ENCODE data around the gene BST2. TPM values are rescaled to one million over a fixed set of nuclear protein-coding genes. Genes with fewer than 3 reads are reported as not detected.

Gene BST2
- total RNA-seq (2014; rRNA removed) (0.84 and 1.3 TPM in 2 replicates), Bru-seq, nascent RNA (percentile 53 among the genes with signal in this experiment), BruChase-seq, experiment 1, labeled RNA remaining after a 6-hour chase (percentile 68 among the genes with signal in this experiment), BruChase-seq, experiment 2, labeled RNA remaining after a 2-hour chase (percentile 83 among the genes with signal in this experiment)
- long read RNA-seq, transcript BST2-201 (5 exons, 1,019 nt): major isoform, 34 of 43 reads
- long read RNA-seq, partial matches to known transcripts: 1 of 43 reads
- long read RNA-seq, other reads (novel, unspliced or antisense): 8 of 43 reads

GRCh38 chr19:17405250-17406045, at the start of gene BST2:
TSS of gene BST2 (minus strand) at chr19:17405630. CDS start at chr19:17405575, 55 bp downstream.
- CTCF ChIA-PET: no interaction called here
- H3F3A ChIP-seq (ENCODE audit: low read length, unreplicated experiment): no peaks in the 10 kb centered on the region
- H3K79me2 ChIP-seq (ENCODE audit: low read length): no peaks in the 10 kb centered on the region
- H2AFZ ChIP-seq (ENCODE audit: low read length): no peak within 1 kb of the TSS
- intact Hi-C loops (cut with micrococcal nuclease): no loop called here
- POLR2A ChIA-PET (ENCODE audit: unreplicated experiment): no interaction called here
- ATAC-seq (no peak), DNase-seq (no peak)
- no peaks in the 10 kb centered on the region for H3K4me1 ChIP-seq (ENCODE audit: insufficient read depth, low read length)
- H3K9ac ChIP-seq (ENCODE audit: low read length): no peak within 1 kb of the TSS
- H4K20me1 ChIP-seq (ENCODE audit: low read length): no peaks in the 10 kb centered on the region
- no peaks in the 10 kb centered on the region for H3K9me3 ChIP-seq (ENCODE audit: low read length)
- H3K36me3 ChIP-seq (ENCODE audit: low read depth, low read length): no peaks in the 10 kb centered on the region
- H3K27ac ChIP-seq (ENCODE audit: low read length): no peak within 1 kb of the TSS
- no peaks in the 10 kb centered on the region for H3K9me2 ChIP-seq (replicated peaks; ENCODE audit: low read length)
- H3K4me3 ChIP-seq (ENCODE audit: low read length): no peak within 1 kb of the TSS
- H3K4me2 ChIP-seq (ENCODE audit: low read length): no peak within 1 kb of the TSS
- H3K27me3 ChIP-seq (ENCODE audit: low read length): no peaks in the 10 kb centered on the region
- BruUV-seq (replicated peaks): TSS peak; percentile 91
- TF ChIP-seq EZH2phosphoT487 (IDR thresholded peaks at IDR 0.05; ENCODE audit: borderline replicate concordance, low read length): no peak

DNA sequence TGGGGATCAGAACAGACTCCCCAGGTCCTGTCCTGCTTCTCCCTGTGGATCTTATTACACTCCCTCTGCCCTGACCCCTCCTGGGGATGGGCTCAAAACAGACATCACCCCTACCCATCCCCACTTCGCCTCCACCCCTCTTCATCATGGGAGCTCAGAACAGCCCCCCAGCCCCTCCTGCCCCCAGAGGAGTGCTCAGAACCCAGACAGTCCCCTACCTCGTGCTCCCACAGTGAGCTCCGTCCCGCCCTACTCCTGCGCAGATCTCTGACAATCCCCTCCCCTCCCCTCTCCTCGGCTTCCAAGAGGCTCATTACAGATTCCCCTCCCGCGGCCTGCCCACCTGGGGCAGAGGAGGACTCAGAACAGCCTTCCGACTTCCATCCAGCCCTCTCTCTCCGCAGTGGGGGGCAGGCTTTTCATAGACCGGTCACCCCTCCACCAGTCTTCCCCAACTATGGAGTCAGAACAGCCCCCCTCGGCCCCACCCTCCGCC, 49.2 kb upstream of the BST2 start:
- intact Hi-C loops (cut with micrococcal nuclease): no loop called here
- no peak for DNase-seq
- Histone ChIP-seq H3F3A (ENCODE audit: low read length, unreplicated experiment) (peaks cover 4% of the 10 kb centered on the region), H2AFZ (ENCODE audit: low read length) (no peak overlapping the region), H3K4me3 (ENCODE audit: low read length) (no peak overlapping the region), H3K79me2 (ENCODE audit: low read length) (no peaks in the 10 kb centered on the region), H3K9me2 (replicated peaks; ENCODE audit: low read length) (no peaks in the 10 kb centered on the region), H3K9me3 (ENCODE audit: low read length) (no peaks in the 10 kb centered on the region), H3K27ac (ENCODE audit: low read length) (no peak overlapping the region), H3K36me3 (ENCODE audit: low read depth, low read length) (no peaks in the 10 kb centered on the region; the same call in 1 of the 2 replicates), H3K4me2 (ENCODE audit: low read length) (no peak overlapping the region), H3K9ac (ENCODE audit: low read length) (no peak overlapping the region), H3K4me1 (ENCODE audit: insufficient read depth, low read length) (peaks cover 9% of the 10 kb centered on the region), H3K27me3 (ENCODE audit: low read length) (peaks cover 15% of the 10 kb centered on the region; the same call in 1 of the 2 replicates), H4K20me1 (ENCODE audit: low read length) (no peaks in the 10 kb centered on the region)
- POLR2A ChIA-PET (ENCODE audit: unreplicated experiment): no interaction called here
- no peak for ATAC-seq
- TF ChIP-seq EZH2 (IDR thresholded peaks at IDR 0.05; ENCODE audit: low read length, unreplicated experiment): no peak
- BruUV-seq (replicated peaks): no TSS peak
- CTCF ChIA-PET: no interaction called here

DNA sequence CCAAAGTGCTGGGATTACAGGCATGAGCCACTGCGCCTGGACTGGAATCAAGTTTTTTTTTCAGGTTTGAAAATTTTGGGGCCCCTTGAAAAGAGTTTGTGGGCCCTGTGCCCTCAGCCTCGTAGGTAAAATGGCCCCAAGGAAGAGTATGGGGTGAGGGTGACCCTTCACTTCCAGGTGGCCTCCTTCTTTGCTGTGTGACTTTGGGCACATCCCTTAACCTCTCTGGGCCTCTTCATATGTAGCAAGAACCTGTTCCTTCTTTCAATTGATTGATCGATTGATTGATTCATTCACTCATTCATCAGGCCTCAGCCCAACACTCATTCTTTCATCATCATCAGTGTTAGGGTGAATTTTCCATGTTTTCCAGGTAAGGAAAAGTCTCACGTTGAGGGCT, 46.4 kb upstream of the BST2 start:
- Histone ChIP-seq H3F3A (ENCODE audit: low read length, unreplicated experiment) (peaks cover 4% of the 10 kb centered on the region), H3K36me3 (ENCODE audit: low read depth, low read length) (no peaks in the 10 kb centered on the region; the same call in 1 of the 2 replicates), H3K9me2 (replicated peaks; ENCODE audit: low read length) (no peaks in the 10 kb centered on the region), H3K79me2 (ENCODE audit: low read length) (no peaks in the 10 kb centered on the region), H3K9me3 (ENCODE audit: low read length) (no peaks in the 10 kb centered on the region), H3K27ac (ENCODE audit: low read length) (no peak overlapping the region), H2AFZ (ENCODE audit: low read length) (no peak overlapping the region), H3K4me2 (ENCODE audit: low read length) (no peak overlapping the region), H4K20me1 (ENCODE audit: low read length) (no peaks in the 10 kb centered on the region), H3K9ac (ENCODE audit: low read length) (no peak overlapping the region), H3K27me3 (ENCODE audit: low read length) (peaks cover 9% of the 10 kb centered on the region; the same call in 1 of the 2 replicates), H3K4me1 (ENCODE audit: insufficient read depth, low read length) (peaks cover 9% of the 10 kb centered on the region), H3K4me3 (ENCODE audit: low read length) (no peak overlapping the region)
- TF ChIP-seq EZH2phosphoT487 (IDR thresholded peaks at IDR 0.05; ENCODE audit: borderline replicate concordance, low read length): no peak
- TF ChIP-seq, protein P1, sequence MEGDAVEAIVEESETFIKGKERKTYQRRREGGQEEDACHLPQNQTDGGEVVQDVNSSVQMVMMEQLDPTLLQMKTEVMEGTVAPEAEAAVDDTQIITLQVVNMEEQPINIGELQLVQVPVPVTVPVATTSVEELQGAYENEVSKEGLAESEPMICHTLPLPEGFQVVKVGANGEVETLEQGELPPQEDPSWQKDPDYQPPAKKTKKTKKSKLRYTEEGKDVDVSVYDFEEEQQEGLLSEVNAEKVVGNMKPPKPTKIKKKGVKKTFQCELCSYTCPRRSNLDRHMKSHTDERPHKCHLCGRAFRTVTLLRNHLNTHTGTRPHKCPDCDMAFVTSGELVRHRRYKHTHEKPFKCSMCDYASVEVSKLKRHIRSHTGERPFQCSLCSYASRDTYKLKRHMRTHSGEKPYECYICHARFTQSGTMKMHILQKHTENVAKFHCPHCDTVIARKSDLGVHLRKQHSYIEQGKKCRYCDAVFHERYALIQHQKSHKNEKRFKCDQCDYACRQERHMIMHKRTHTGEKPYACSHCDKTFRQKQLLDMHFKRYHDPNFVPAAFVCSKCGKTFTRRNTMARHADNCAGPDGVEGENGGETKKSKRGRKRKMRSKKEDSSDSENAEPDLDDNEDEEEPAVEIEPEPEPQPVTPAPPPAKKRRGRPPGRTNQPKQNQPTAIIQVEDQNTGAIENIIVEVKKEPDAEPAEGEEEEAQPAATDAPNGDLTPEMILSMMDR (conservative IDR thresholded peaks at IDR 0.05; ENCODE audit: low read depth, low read length): no peak
- no peak for DNase-seq
- no TSS peak for BruUV-seq (replicated peaks)
- ATAC-seq: no peak
- ChIA-PET CTCF (no interaction called here), POLR2A (ENCODE audit: unreplicated experiment) (no interaction called here)
- intact Hi-C loops (cut with micrococcal nuclease): loop anchor here (2.0 kb wide), 1 partner anchor 15 kb away; no protein-coding TSS in a partner anchor
